ENCODE measurements around the gene FCER1G.

FCER1G gene

DNA sequence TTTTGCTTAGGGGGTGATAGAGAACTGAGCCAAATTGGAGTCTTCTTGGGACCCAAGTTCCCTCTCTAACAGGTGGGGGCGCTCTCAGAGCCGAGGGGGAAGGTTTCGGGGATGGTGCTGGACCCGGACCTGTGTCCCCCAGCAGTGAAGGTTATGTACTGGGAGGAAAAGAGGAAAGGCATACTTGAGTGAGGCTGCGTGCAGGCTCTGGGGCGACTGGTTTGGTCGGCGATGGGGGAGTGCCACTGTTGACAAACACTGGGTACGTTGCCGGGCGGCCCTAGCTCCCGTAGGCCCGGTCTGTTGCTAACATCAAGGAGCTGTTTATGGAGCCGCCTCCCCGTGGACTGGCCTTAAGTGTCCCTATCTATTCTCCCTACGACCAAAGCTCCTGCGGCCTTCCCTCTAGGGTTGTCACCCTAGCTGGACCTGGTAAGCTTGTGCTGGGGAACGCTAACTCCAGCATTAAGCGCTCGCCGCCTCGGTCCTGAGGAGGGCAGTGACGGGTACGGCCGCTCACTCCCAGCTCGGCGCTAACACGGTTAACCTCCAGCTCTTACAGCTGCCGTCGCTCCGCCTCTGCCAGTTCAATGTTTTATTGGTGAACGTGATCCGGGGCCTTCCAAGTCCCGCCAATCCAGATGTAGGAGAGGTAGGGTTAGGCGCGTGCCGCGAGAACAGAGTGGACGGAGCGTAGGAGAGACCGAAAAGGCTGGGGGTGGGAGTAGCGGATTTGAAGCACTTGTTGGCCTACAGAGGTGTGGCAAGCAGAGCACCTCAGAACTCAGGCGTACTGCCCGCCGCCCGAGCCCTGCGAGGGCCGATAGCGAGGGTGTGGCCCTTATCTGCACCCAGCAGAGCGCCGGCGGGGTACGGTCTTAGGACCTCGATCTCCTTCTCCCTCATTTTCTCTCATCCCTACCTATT, 49.1 kb upstream of the FCER1G start, which contains the start of gene PPOX (continued):
- TF ChIP-seq, protein P1, sequence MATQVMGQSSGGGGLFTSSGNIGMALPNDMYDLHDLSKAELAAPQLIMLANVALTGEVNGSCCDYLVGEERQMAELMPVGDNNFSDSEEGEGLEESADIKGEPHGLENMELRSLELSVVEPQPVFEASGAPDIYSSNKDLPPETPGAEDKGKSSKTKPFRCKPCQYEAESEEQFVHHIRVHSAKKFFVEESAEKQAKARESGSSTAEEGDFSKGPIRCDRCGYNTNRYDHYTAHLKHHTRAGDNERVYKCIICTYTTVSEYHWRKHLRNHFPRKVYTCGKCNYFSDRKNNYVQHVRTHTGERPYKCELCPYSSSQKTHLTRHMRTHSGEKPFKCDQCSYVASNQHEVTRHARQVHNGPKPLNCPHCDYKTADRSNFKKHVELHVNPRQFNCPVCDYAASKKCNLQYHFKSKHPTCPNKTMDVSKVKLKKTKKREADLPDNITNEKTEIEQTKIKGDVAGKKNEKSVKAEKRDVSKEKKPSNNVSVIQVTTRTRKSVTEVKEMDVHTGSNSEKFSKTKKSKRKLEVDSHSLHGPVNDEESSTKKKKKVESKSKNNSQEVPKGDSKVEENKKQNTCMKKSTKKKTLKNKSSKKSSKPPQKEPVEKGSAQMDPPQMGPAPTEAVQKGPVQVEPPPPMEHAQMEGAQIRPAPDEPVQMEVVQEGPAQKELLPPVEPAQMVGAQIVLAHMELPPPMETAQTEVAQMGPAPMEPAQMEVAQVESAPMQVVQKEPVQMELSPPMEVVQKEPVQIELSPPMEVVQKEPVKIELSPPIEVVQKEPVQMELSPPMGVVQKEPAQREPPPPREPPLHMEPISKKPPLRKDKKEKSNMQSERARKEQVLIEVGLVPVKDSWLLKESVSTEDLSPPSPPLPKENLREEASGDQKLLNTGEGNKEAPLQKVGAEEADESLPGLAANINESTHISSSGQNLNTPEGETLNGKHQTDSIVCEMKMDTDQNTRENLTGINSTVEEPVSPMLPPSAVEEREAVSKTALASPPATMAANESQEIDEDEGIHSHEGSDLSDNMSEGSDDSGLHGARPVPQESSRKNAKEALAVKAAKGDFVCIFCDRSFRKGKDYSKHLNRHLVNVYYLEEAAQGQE (tag by site-specific recombination; IDR thresholded peaks at IDR 0.05): no peak
- no peak for TF ChIP-seq ZNF768 (tag by site-specific recombination; IDR thresholded peaks at IDR 0.05)
- no peak for TF ChIP-seq ZNF155 (tag by site-specific recombination; IDR thresholded peaks at IDR 0.05)
- TF ChIP-seq ZNF488 (tag by site-specific recombination; IDR thresholded peaks at IDR 0.05): no peak
- TF ChIP-seq SETDB1 (IDR thresholded peaks at IDR 0.05; ENCODE audit: insufficient read length, low read length): no peak
- no peak for TF ChIP-seq YY1 (tag by site-specific recombination; IDR thresholded peaks at IDR 0.05)
- peak; percentile 53 for TF ChIP-seq ZNF629 (tag by site-specific recombination; IDR thresholded peaks at IDR 0.05)
- TF ChIP-seq ZNF514 (tag by site-specific recombination; IDR thresholded peaks at IDR 0.05): no peak
- TF ChIP-seq FEZF1 (tag by site-specific recombination; IDR thresholded peaks at IDR 0.05): 0 out of 2 replicates have a peak, but pooled peaks have one; percentile 17
- TF ChIP-seq PRDM10 (tag by site-specific recombination; IDR thresholded peaks at IDR 0.05): peak; percentile 99
- no peak for TF ChIP-seq ZNF114 (tag by site-specific recombination; IDR thresholded peaks at IDR 0.05)
- TF ChIP-seq ZNF449 (tag by site-specific recombination; IDR thresholded peaks at IDR 0.05): no peak
- TF ChIP-seq ZNF211 (tag by site-specific recombination; IDR thresholded peaks at IDR 0.05; ENCODE audit: low read depth): no peak
- no peak for TF ChIP-seq ZNF654 (tag by site-specific recombination; IDR thresholded peaks at IDR 0.05; ENCODE audit: low read depth)
- TF ChIP-seq SP3 (tag by site-specific recombination; IDR thresholded peaks at IDR 0.05): peak; percentile 89
- peak; percentile 43; the same call in 1 of the 2 replicates for TF ChIP-seq ZBTB8A (tag by site-specific recombination; IDR thresholded peaks at IDR 0.05)
- no peak for TF ChIP-seq ZNF510 (tag by site-specific recombination; IDR thresholded peaks at IDR 0.05; ENCODE audit: insufficient replicate concordance)
- TF ChIP-seq ZBTB21 (tag by site-specific recombination; IDR thresholded peaks at IDR 0.05): no peak
- TF ChIP-seq EGR2 (tag by site-specific recombination; IDR thresholded peaks at IDR 0.05; ENCODE audit: low read depth): peak; percentile 87
- TF ChIP-seq ZNF426 (tag by site-specific recombination; IDR thresholded peaks at IDR 0.05): no peak
- TF ChIP-seq, protein P2, sequence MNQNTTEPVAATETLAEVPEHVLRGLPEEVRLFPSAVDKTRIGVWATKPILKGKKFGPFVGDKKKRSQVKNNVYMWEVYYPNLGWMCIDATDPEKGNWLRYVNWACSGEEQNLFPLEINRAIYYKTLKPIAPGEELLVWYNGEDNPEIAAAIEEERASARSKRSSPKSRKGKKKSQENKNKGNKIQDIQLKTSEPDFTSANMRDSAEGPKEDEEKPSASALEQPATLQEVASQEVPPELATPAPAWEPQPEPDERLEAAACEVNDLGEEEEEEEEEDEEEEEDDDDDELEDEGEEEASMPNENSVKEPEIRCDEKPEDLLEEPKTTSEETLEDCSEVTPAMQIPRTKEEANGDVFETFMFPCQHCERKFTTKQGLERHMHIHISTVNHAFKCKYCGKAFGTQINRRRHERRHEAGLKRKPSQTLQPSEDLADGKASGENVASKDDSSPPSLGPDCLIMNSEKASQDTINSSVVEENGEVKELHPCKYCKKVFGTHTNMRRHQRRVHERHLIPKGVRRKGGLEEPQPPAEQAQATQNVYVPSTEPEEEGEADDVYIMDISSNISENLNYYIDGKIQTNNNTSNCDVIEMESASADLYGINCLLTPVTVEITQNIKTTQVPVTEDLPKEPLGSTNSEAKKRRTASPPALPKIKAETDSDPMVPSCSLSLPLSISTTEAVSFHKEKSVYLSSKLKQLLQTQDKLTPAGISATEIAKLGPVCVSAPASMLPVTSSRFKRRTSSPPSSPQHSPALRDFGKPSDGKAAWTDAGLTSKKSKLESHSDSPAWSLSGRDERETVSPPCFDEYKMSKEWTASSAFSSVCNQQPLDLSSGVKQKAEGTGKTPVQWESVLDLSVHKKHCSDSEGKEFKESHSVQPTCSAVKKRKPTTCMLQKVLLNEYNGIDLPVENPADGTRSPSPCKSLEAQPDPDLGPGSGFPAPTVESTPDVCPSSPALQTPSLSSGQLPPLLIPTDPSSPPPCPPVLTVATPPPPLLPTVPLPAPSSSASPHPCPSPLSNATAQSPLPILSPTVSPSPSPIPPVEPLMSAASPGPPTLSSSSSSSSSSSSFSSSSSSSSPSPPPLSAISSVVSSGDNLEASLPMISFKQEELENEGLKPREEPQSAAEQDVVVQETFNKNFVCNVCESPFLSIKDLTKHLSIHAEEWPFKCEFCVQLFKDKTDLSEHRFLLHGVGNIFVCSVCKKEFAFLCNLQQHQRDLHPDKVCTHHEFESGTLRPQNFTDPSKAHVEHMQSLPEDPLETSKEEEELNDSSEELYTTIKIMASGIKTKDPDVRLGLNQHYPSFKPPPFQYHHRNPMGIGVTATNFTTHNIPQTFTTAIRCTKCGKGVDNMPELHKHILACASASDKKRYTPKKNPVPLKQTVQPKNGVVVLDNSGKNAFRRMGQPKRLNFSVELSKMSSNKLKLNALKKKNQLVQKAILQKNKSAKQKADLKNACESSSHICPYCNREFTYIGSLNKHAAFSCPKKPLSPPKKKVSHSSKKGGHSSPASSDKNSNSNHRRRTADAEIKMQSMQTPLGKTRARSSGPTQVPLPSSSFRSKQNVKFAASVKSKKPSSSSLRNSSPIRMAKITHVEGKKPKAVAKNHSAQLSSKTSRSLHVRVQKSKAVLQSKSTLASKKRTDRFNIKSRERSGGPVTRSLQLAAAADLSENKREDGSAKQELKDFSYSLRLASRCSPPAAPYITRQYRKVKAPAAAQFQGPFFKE (tag by site-specific recombination; IDR thresholded peaks at IDR 0.05; ENCODE audit: borderline replicate concordance): no peak
